Upper lobe of right lung (tissue), 1 donor: ENCODE results near the gene P2RY2. TPM values are rescaled to one million over a fixed set of nuclear protein-coding genes. Genes with fewer than 3 reads are reported as not detected.
A peak's percentile ranks its signal among the peaks of the same experiment; 100 is the strongest.

Experiments
- ATAC-seq: fragments of 200-7000 bp; cut with Tn5 transposase; one replicate; pipeline ENCODE4 v1.9.1; 2020; ENCODE audit warnings: mild to moderate bottlenecking, moderate library complexity
- DNase-seq: peaks from one replicate; pipeline ENCODE4 v3.0.0-alpha.2; 2020
- H3K27ac ChIP-seq: fragments of 200-600 bp; one replicate; pipeline ENCODE4 v1.8.0; 2022
- H3K27me3 ChIP-seq: fragments of 200-600 bp; one replicate; pipeline ENCODE4 v1.8.0; 2022; ENCODE audit warnings: mild to moderate bottlenecking
- H3K36me3 ChIP-seq: fragments of 200-600 bp; one replicate; pipeline ENCODE4 v1.8.0; 2022
- H3K4me1 ChIP-seq: fragments of 200-600 bp; one replicate; pipeline ENCODE4 v1.8.0; 2022
- H3K4me3 ChIP-seq: fragments of 200-600 bp; one replicate; pipeline ENCODE4 v1.8.0; 2022; ENCODE audit warnings: mild to moderate bottlenecking
- H3K9me3 ChIP-seq: fragments of 200-600 bp; one replicate; pipeline ENCODE4 v1.8.0; 2022
- intact Hi-C: fragments of 100-400 bp; cut with DNase I; formaldehyde crosslinking; loops from one replicate; pipeline ENCODE4 v1.11.0; 2022
- total RNA-seq: library from RNA; stranded (reverse); fragmentation: NEBNext Ultra II Directional; extraction: Animal tissue kit (Norgen Biotek cat#: 25700); gene quantifications from one replicate; pipeline ENCODE4 v1.2.1, GENCODE V29; 2021
- TF ChIP-seq, protein P1 (sequence below): fragments of 200-600 bp; IDR thresholded peaks from one replicate; pipeline ENCODE4 v1.8.0; 2022; ENCODE audit warnings: antibody characterized with exemption
- donor health status: DM: no; HTN: yes; CAD: no; lungs with severe emphysema.

The P2RY2 gene
- total RNA-seq, 1 donor from 2014 or later: 7.4 TPM

DNA sequence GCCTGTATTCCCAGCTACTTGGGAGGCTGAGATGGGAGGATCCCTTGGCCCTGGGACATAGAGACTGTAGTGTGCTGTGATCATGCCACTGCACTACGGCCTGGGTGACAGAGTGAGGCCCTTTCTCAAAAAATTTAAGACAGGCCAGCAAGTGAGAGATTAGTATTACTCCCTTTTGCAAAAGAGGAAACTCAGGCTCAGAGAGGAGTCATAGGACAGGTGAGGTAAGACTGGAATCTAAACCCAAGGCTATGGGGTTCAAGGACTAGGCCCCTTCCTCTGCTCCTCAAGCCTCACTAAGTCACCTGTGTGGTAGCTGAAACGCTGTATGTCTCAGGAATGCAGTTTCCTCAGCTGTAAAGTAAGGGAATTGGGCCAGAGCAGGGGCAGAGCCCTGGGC is 1.6 kb upstream of the P2RY2 start:
- Histone ChIP-seq H3K27ac (no peak overlapping the region), H3K9me3 (no peaks in the 10 kb centered on the region), H3K36me3 (no peaks in the 10 kb centered on the region), H3K27me3 (no peaks in the 10 kb centered on the region), H3K4me3 (no peak overlapping the region), H3K4me1 (peaks cover 18% of the 10 kb centered on the region)
- TF ChIP-seq, protein P1, sequence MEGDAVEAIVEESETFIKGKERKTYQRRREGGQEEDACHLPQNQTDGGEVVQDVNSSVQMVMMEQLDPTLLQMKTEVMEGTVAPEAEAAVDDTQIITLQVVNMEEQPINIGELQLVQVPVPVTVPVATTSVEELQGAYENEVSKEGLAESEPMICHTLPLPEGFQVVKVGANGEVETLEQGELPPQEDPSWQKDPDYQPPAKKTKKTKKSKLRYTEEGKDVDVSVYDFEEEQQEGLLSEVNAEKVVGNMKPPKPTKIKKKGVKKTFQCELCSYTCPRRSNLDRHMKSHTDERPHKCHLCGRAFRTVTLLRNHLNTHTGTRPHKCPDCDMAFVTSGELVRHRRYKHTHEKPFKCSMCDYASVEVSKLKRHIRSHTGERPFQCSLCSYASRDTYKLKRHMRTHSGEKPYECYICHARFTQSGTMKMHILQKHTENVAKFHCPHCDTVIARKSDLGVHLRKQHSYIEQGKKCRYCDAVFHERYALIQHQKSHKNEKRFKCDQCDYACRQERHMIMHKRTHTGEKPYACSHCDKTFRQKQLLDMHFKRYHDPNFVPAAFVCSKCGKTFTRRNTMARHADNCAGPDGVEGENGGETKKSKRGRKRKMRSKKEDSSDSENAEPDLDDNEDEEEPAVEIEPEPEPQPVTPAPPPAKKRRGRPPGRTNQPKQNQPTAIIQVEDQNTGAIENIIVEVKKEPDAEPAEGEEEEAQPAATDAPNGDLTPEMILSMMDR: no peak
- DNase-seq (no peak), ATAC-seq (no peak)
- intact Hi-C loops: no loop called here

DNA sequence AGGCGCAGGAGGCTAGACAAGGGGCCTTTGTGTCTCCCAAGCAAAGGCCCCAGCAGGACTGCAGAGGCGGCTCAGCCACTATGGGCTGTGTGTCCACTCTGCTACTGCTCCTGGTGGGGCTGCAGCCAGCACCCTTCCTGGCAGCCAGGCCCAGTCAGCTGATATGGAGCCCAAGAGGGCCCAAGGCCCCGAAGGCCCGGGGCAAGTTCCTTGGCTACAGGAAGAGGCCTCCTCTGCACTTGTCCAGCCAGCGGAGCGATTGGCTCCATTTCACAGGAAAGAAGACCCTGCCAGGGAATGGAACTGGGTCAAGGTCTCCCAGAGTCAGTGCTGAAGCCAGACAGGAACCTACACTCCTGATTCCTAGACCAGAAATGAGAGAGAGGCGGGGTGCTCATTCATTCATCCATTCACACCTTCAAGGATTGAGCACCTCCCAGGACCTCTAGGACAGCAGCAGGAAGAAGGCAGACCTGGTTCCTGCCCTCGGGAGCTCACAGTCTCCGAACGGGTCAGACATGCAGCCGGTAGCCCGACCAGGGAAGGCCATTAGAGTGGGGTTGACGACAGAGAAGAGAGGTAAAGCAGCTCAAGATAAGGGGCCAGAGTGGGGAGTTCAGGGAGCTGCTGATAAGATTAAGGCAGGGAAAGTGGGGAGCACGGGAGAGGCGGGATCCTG is 811 bp upstream of the P2RY2 start:
- ATAC-seq (peak; percentile 0), DNase-seq (peak; percentile 64)
- H3K27ac ChIP-seq: peak overlapping the region; percentile 60
- TF ChIP-seq, protein P1: no peak
- no peaks in the 10 kb centered on the region for H3K27me3 ChIP-seq
- no peaks in the 10 kb centered on the region for H3K36me3 ChIP-seq
- peaks cover 18% of the 10 kb centered on the region for H3K4me1 ChIP-seq
- intact Hi-C loops: no loop called here
- H3K9me3 ChIP-seq: no peaks in the 10 kb centered on the region
- H3K4me3 ChIP-seq: peak overlapping the region; percentile 52

DNA sequence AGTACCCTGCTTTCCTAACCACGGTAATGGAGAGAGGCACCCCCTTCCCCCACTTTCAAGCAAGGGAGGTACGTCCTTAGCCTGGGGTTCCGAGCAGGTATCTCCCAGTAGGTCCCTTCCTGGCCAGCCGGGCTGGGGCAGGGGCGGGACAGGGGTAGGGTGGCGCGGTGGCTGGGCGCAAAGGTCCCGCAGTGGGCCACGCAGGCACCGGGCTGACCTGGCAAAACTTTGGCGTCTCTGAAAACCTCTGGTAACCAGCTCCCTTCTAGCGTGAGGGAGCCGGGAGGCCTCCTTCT is 323 bp upstream of the P2RY2 start:
- peak overlapping the region; percentile 52 for H3K4me3 ChIP-seq
- H3K27ac ChIP-seq: peak overlapping the region; percentile 60
- TF ChIP-seq, protein P1: no peak
- peaks cover 18% of the 10 kb centered on the region for H3K4me1 ChIP-seq
- intact Hi-C loops: no loop called here
- H3K36me3 ChIP-seq: no peaks in the 10 kb centered on the region
- no peaks in the 10 kb centered on the region for H3K9me3 ChIP-seq
- DNase-seq (no peak), ATAC-seq (peak; percentile 16)
- no peaks in the 10 kb centered on the region for H3K27me3 ChIP-seq

DNA sequence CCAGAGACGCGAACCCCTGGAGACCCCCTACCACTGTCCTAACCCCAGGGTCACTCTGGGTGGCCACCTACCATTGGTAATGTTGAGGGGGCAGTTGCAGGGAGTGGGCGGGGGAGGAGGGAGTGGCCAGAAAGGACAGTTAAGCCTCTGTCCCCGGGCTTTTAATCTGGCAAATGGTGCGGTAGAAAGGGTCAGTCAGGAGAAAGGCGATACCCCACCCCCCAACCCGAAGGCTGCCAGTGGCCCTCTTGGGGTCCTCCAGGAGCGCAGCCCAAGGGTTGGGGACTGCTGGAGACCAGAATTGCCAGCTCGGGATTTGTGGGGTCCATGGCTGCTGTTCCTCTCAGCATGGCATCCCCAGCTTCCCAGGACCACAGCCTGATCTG is 742 bp downstream of the P2RY2 start:
- H3K27ac ChIP-seq: no peak overlapping the region
- TF ChIP-seq, protein P1: no peak

DNA sequence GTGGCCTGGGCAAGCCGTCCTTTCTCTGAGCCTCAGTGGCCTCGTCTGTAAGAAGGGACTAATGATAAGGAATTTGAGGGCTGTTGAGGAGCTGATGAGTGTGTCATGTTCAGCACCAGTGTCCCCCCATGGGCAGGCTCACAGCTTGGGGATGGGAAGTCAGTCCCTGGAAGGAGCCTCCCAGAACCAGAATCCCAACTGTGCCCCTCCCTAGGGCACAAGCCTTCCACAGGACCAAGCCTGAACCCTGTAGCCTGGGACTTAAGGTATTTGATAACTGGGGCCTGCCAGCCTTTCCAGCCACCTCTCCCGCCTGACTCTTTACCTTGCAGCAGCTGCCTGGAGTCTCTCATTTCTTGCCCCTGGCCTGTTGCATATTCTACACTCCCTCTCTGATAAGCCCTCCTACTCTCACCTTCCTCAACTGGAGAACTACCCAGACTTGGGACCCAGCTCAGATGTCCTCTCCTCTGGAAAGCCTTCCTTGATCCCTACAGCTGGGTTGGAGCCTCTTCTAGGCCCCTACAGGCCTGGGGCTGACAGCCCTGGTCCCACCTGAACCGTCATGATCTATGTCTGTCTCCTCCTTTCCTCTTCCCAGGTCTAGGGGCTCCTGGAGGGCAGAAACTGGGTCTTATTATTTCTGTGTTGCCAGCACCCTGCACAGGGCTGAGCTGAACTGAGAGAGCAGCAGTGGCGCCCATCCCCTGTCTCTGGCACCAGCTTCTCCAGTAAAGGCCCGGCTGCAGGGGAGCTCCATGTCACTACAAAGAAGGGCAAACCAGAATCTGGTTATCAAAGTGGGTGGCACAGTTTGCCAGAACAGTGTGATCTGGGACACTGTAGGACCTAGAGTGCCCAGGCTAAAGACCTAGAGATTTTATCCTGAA is 1.6 kb downstream of the P2RY2 start:
- intact Hi-C loops: no loop called here
- Histone ChIP-seq H3K27ac (no peak overlapping the region), H3K9me3 (no peaks in the 10 kb centered on the region), H3K4me3 (no peak overlapping the region), H3K27me3 (no peaks in the 10 kb centered on the region), H3K4me1 (peaks cover 18% of the 10 kb centered on the region), H3K36me3 (no peaks in the 10 kb centered on the region)
- TF ChIP-seq, protein P1: no peak
- DNase-seq (peak; percentile 48), ATAC-seq (no peak)

More for the DNA sequence above, 742 bp downstream of the P2RY2 start:
- DNase-seq: no peak
- H3K4me1 ChIP-seq: peaks cover 18% of the 10 kb centered on the region
- H3K9me3 ChIP-seq: no peaks in the 10 kb centered on the region
- no peak for ATAC-seq
- no peaks in the 10 kb centered on the region for H3K36me3 ChIP-seq
- intact Hi-C loops: no loop called here
- peak overlapping the region; percentile 52 for H3K4me3 ChIP-seq
- H3K27me3 ChIP-seq: no peaks in the 10 kb centered on the region
